BLaER1 (cell line): Measurements from ENCODE around the gene ZNF860.
A peak's percentile ranks its signal among the peaks of the same experiment; 100 is the strongest.

Source experiments
- H3K27ac ChIP-seq: shearing (Covaris generic); formaldehyde crosslinking; 2 replicates; pipeline ENCODE4 v1.8.1; 2022
- H3K27me3 ChIP-seq: shearing (Covaris generic); formaldehyde crosslinking; 2 replicates; pipeline ENCODE4 v1.8.1; 2022
- H3K36me3 ChIP-seq: shearing (Covaris generic); formaldehyde crosslinking; 2 replicates; pipeline ENCODE4 v1.8.1; 2022
- H3K4me1 ChIP-seq: shearing (Covaris generic); formaldehyde crosslinking; 2 replicates; pipeline ENCODE4 v1.8.1; 2022
- H3K4me2 ChIP-seq: shearing (Covaris generic); formaldehyde crosslinking; 2 replicates; pipeline ENCODE4 v1.8.1; 2022
- H3K4me3 ChIP-seq: shearing (Covaris generic); formaldehyde crosslinking; 2 replicates; pipeline ENCODE4 v1.8.1; 2022
- H3K9ac ChIP-seq: shearing (Covaris generic); formaldehyde crosslinking; 2 replicates; pipeline ENCODE4 v1.8.1; 2022
- H3K9me3 ChIP-seq: shearing (Covaris generic); formaldehyde crosslinking; 2 replicates; pipeline ENCODE4 v1.8.1; 2022
- H4K20me1 ChIP-seq: shearing (Covaris generic); formaldehyde crosslinking; 2 replicates; pipeline ENCODE4 v1.8.1; 2022
- Cebpa-rat ChIP-seq: shearing (Covaris generic); IDR thresholded peaks from 2 replicates; pipeline ENCODE4 v1.8.1; 2022

Gene ZNF860

DNA sequence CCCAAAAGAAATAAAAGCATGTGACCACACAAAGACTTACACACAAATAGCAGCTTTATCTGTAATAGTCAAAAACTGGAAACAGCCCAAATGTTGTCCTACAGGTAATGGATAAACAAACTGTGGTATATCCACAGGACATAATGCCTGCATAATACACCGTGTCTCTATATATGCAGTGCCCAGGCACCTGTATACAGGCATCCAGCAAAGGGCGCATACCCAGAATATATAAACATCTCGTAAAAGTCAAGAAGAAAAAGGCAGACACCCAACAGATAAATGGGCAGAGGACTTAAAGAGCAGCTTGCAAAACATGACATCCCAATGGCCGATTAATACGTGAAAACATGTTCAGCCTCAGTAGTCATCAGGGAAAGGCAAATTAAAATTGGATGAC is 7.7 kb upstream of the ZNF860 start:
- Histone ChIP-seq H3K4me2 (no peak overlapping the region), H3K9me3 (no peaks in the 10 kb centered on the region), H3K4me1 (peaks cover 6% of the 10 kb centered on the region; the same call in 1 of the 2 replicates), H3K27me3 (peaks cover 9% of the 10 kb centered on the region; the same call in 1 of the 2 replicates), H3K27ac (no peak overlapping the region), H3K36me3 (no peaks in the 10 kb centered on the region), H3K9ac (no peak overlapping the region), H4K20me1 (no peaks in the 10 kb centered on the region), H3K4me3 (no peak overlapping the region)
- no peak for TF ChIP-seq Cebpa-rat

DNA sequence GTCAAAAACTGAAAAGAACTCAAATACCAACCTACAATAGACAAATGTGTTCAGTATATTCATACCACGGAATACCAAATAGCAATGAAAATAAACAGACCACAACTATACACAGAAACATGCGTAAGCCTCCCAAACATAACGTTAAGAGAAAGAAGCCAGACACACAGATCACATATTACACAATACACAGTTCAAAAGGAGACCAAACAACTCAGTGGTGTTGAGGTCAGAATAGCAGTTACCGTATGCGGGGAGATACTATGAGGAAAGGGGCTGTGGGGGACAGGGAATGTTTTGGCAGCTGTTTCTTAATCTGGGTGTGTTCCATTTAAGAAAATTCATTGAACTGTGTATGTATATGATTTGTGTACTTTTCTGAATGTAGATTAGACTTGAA is 7.1 kb upstream of the ZNF860 start:
- Histone ChIP-seq H3K36me3 (no peaks in the 10 kb centered on the region), H3K27ac (no peak overlapping the region), H3K27me3 (peaks cover 15% of the 10 kb centered on the region), H3K9ac (no peak overlapping the region), H4K20me1 (no peaks in the 10 kb centered on the region), H3K4me1 (peaks cover 6% of the 10 kb centered on the region; the same call in 1 of the 2 replicates), H3K4me3 (no peak overlapping the region), H3K4me2 (no peak overlapping the region), H3K9me3 (no peaks in the 10 kb centered on the region)
- no peak for TF ChIP-seq Cebpa-rat

- H4K20me1 ChIP-seq: no peaks in the 10 kb centered on the region
- peaks cover 20% of the 10 kb centered on the region for H3K27me3 ChIP-seq
- H3K4me1 ChIP-seq: peaks cover 8% of the 10 kb centered on the region; the same call in 1 of the 2 replicates
- no peak overlapping the region for H3K4me3 ChIP-seq
- no peak overlapping the region for H3K4me2 ChIP-seq
- no peak overlapping the region for H3K27ac ChIP-seq
- TF ChIP-seq Cebpa-rat: no peak
- no peaks in the 10 kb centered on the region for H3K9me3 ChIP-seq
- no peak overlapping the region for H3K9ac ChIP-seq
- H3K36me3 ChIP-seq: no peaks in the 10 kb centered on the region
These were observed 6.6 kb upstream of the ZNF860 start for GRCh38 chr3:31974964-31975363.

DNA sequence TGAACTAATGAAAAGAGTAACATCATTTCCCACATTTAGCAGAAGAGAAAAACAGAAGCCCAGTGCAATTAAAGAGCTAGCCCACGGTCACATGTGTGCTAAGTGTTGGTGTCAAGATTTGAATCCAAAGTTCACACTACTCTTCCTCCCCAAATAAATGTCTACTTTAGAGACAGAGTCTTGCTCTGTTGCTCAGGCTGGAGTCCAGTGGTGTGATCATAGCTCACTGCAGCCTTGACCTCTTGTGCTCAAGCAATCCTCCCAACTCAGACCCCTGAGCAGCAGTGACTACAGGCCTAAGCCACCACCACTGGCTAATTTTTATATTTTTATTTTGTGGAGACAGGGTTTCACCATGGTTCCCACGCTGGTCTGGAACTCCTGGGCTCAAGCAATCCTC is 5.2 kb upstream of the ZNF860 start:
- Histone ChIP-seq H3K27ac (no peak overlapping the region), H4K20me1 (no peaks in the 10 kb centered on the region), H3K4me3 (no peak overlapping the region), H3K9me3 (no peaks in the 10 kb centered on the region), H3K4me2 (no peak overlapping the region), H3K9ac (no peak overlapping the region), H3K4me1 (peaks cover 11% of the 10 kb centered on the region; the same call in 1 of the 2 replicates), H3K27me3 (peaks cover 33% of the 10 kb centered on the region), H3K36me3 (no peaks in the 10 kb centered on the region)
- no peak for TF ChIP-seq Cebpa-rat

DNA sequence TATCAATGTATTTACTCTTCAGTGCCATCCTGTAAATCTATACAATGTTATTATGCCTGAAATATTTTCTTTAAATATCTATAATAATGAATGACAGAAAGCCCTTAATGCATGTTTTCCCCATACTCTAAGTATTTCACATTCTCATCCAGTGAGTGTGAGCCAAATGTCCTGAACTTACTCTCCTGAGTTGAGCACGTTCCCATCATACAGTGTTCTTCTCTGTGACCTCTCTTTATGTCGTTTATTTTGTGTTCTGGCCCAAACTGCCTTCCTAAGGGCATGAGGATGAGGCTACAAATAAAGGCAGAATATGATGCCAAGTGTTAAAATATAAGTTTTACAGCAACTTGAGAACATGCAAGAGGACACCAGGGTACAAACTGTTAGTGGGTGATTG is 3.8 kb upstream of the ZNF860 start:
- Histone ChIP-seq H3K4me1 (peaks cover 14% of the 10 kb centered on the region; the same call in 1 of the 2 replicates), H3K9me3 (no peaks in the 10 kb centered on the region), H3K27me3 (peaks cover 48% of the 10 kb centered on the region), H3K4me3 (no peak overlapping the region), H3K36me3 (no peaks in the 10 kb centered on the region), H3K9ac (no peak overlapping the region), H3K27ac (no peak overlapping the region), H4K20me1 (no peaks in the 10 kb centered on the region), H3K4me2 (no peak overlapping the region)
- TF ChIP-seq Cebpa-rat: no peak

DNA sequence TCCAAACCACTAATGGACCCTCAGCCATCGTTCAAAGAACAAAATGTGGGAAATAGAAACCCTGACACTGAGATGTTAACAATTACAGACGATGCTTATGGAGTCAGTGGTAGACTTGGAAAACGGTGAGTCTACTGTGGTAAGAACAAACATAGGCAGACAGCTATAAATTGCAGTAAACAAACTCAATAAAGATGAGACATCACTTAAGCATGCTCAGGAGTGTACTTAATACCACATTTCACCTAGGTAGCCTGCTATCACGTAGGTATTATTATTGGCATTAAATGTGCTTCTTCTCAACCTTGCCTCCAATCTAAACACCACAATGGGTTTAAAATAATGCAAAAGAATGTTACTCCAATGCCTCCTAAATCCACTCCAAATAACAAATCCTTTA is 3.0 kb upstream of the ZNF860 start:
- Histone ChIP-seq H3K36me3 (no peaks in the 10 kb centered on the region), H3K4me1 (peaks cover 14% of the 10 kb centered on the region; the same call in 1 of the 2 replicates), H3K27ac (no peak overlapping the region), H3K27me3 (peaks cover 54% of the 10 kb centered on the region), H3K4me2 (no peak overlapping the region), H3K4me3 (no peak overlapping the region), H4K20me1 (no peaks in the 10 kb centered on the region), H3K9me3 (no peaks in the 10 kb centered on the region), H3K9ac (no peak overlapping the region)
- TF ChIP-seq Cebpa-rat: no peak

- H3K4me2 ChIP-seq: no peak overlapping the region
- H3K4me1 ChIP-seq: peaks cover 14% of the 10 kb centered on the region; the same call in 1 of the 2 replicates
- TF ChIP-seq Cebpa-rat: no peak
- H4K20me1 ChIP-seq: no peaks in the 10 kb centered on the region
- no peak overlapping the region for H3K4me3 ChIP-seq
- no peaks in the 10 kb centered on the region for H3K9me3 ChIP-seq
- no peaks in the 10 kb centered on the region for H3K36me3 ChIP-seq
- no peak overlapping the region for H3K27ac ChIP-seq
- peaks cover 54% of the 10 kb centered on the region for H3K27me3 ChIP-seq
- no peak overlapping the region for H3K9ac ChIP-seq
These were observed 2.4 kb upstream of the ZNF860 start for GRCh38 chr3:31979001-31979697.

GRCh38 chr3:31980530-31981205 is 882 bp upstream of the ZNF860 start:
- H4K20me1 ChIP-seq: no peaks in the 10 kb centered on the region
- H3K4me1 ChIP-seq: peaks cover 14% of the 10 kb centered on the region; the same call in 1 of the 2 replicates
- peak overlapping the region; percentile 69 for H3K9ac ChIP-seq
- no peak for TF ChIP-seq Cebpa-rat
- H3K27me3 ChIP-seq: peaks cover 54% of the 10 kb centered on the region
- H3K36me3 ChIP-seq: no peaks in the 10 kb centered on the region
- no peak overlapping the region for H3K27ac ChIP-seq
- peak overlapping the region; percentile 76 for H3K4me3 ChIP-seq
- H3K9me3 ChIP-seq: no peaks in the 10 kb centered on the region
- H3K4me2 ChIP-seq: peak overlapping the region; percentile 99

DNA sequence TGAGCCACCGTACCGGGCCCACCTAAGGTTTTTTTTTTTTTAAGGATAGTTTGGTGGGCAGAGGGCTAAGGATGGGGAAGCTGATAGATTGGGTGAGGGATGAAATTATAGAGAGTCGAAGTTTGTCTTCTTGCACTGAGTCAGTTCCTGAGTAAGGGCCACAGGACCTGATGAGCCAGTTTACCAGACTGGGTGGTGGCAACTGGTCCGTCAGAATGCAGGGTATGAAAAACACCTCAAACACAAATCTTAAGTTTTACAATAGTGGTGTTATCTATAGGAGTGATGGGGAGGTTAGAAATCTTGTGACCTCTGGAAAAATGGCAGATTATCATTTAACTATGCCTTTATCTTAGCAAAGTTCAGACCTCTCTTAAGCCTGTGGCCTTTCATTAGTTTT is 2.8 kb downstream of the ZNF860 start:
- no peak overlapping the region for H3K4me3 ChIP-seq
- H3K36me3 ChIP-seq: no peaks in the 10 kb centered on the region
- no peak overlapping the region for H3K9ac ChIP-seq

DNA sequence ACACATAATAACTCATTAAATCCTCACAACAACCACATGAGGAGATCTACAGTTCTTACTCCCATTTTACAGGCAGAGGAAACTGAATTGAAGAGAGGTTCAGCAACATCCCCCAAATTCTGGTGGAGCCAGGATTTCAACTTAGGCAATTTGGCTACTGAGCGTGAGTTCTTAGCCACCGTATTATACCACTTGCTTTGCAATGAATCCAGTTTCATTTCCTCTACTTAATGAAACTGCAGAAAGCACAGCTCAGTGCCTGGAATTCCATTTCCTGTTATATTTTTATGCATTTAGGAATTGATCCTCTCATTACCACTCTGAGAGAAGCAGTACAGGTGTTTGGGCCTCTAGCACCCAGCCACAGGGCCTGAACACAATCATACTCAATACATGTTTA is 4.3 kb downstream of the ZNF860 start:
- Histone ChIP-seq H3K9me3 (peaks cover 26% of the 10 kb centered on the region), H4K20me1 (no peaks in the 10 kb centered on the region), H3K27me3 (peaks cover 25% of the 10 kb centered on the region), H3K4me3 (no peak overlapping the region), H3K9ac (no peak overlapping the region), H3K4me1 (0 out of 2 replicates have a peak, but pooled peaks cover 5% of the 10 kb centered on the region), H3K27ac (no peak overlapping the region), H3K36me3 (no peaks in the 10 kb centered on the region), H3K4me2 (no peak overlapping the region)
- no peak for TF ChIP-seq Cebpa-rat

More for the DNA sequence above, 2.8 kb downstream of the ZNF860 start:
- Histone ChIP-seq H3K4me1 (peaks cover 14% of the 10 kb centered on the region; the same call in 1 of the 2 replicates), H3K9me3 (peaks cover 11% of the 10 kb centered on the region), H4K20me1 (no peaks in the 10 kb centered on the region), H3K4me2 (no peak overlapping the region), H3K27ac (no peak overlapping the region), H3K27me3 (peaks cover 40% of the 10 kb centered on the region)
- no peak for TF ChIP-seq Cebpa-rat
